Muscle layer of duodenum (tissue), 2 donors: Measurements from ENCODE around the gene UBE4A.
A peak's percentile ranks its signal among the peaks of the same experiment; 100 is the strongest.

Source experiments
- H3K27ac ChIP-seq: one replicate; pipeline ENCODE4 v1.7.0; 2013; ENCODE audit warnings: mild to moderate bottlenecking, low read length
- H3K27me3 ChIP-seq: one replicate; pipeline ENCODE4 v1.7.0; 2013; ENCODE audit warnings: low read depth, mild to moderate bottlenecking, control low read depth, low read length
- H3K36me3 ChIP-seq, 2 donors: one replicate each; pipeline ENCODE4 v1.7.0; 2013; ENCODE audit warnings: low read length in 2 of 2, control low read depth in 1 of 2, mild to moderate bottlenecking in 1 of 2; ENCODE audit not compliant: insufficient read depth in 2 of 2, control insufficient read depth in 1 of 2
- H3K4me1 ChIP-seq, 2 donors: one replicate each; pipeline ENCODE4 v1.7.0; 2013; ENCODE audit warnings: low read length in 2 of 2, mild to moderate bottlenecking in 2 of 2, control low read depth in 1 of 2, moderate library complexity in 1 of 2; ENCODE audit not compliant: insufficient read depth in 2 of 2, control insufficient read depth in 1 of 2
- H3K4me3 ChIP-seq, 2 donors: one replicate each; pipeline ENCODE4 v1.7.0; 2013; ENCODE audit warnings: low read length in 2 of 2, low read depth in 1 of 2, mild to moderate bottlenecking in 1 of 2
- H3K9me3 ChIP-seq, 2 donors: one replicate each; pipeline ENCODE4 v1.7.0; 2013; ENCODE audit warnings: low read length in 2 of 2, control low read depth in 1 of 2, mild to moderate bottlenecking in 1 of 2; ENCODE audit not compliant: control insufficient read depth in 1 of 2
- donor health status: healthy.

The UBE4A gene, protein sequence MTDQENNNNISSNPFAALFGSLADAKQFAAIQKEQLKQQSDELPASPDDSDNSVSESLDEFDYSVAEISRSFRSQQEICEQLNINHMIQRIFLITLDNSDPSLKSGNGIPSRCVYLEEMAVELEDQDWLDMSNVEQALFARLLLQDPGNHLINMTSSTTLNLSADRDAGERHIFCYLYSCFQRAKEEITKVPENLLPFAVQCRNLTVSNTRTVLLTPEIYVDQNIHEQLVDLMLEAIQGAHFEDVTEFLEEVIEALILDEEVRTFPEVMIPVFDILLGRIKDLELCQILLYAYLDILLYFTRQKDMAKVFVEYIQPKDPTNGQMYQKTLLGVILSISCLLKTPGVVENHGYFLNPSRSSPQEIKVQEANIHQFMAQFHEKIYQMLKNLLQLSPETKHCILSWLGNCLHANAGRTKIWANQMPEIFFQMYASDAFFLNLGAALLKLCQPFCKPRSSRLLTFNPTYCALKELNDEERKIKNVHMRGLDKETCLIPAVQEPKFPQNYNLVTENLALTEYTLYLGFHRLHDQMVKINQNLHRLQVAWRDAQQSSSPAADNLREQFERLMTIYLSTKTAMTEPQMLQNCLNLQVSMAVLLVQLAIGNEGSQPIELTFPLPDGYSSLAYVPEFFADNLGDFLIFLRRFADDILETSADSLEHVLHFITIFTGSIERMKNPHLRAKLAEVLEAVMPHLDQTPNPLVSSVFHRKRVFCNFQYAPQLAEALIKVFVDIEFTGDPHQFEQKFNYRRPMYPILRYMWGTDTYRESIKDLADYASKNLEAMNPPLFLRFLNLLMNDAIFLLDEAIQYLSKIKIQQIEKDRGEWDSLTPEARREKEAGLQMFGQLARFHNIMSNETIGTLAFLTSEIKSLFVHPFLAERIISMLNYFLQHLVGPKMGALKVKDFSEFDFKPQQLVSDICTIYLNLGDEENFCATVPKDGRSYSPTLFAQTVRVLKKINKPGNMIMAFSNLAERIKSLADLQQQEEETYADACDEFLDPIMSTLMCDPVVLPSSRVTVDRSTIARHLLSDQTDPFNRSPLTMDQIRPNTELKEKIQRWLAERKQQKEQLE

DNA sequence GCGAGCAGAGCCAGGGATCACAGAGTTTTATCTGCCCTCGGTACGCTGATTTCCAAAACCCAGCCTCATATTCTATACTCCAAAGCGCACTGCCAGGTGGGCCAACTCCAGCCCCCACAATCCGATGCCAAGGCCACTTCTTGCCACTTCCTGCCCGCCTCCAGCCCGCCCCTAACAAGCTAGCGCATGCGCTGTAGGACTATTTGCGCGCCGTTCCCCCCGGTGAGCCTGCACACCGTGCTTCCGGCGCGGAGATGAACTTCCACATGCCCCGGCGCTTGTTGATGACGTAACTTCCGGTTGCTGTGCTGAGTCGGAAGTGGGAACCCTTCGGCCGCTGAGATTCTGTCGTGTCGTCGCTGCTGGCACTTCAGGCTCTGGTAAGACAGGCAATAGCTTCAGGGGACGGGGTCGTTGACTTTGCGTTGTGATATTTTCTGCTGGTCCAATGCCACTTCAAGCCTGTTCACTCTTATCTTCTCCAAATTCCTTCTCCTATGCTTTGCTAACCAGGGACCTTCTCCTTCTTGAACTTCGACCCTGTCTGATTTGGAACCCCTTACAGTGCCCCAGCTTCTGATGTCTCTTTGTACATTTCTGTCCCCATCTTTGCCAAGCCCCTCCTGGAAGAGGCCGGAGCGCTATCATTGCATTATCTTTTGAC, at the start of gene UBE4A:
UBE4A (plus strand) TSS at position 306 of the 664 bp plus-strand sequence. CDS start 5,481 bp downstream, outside the sequence.
- H3K4me3 ChIP-seq, result peak within 1 kb of the TSS; percentile 99 to 100
- H3K4me1 ChIP-seq, result peaks cover 4 to 19% of the 10 kb centered on the region in 2 donors
- H3K9me3 ChIP-seq, result no peaks in the 10 kb centered on the region
- no peaks in the 10 kb centered on the region for H3K36me3 ChIP-seq
- peak within 1 kb of the TSS; percentile 92 for H3K27ac ChIP-seq
- H3K27me3 ChIP-seq, result no peaks in the 10 kb centered on the region

DNA sequence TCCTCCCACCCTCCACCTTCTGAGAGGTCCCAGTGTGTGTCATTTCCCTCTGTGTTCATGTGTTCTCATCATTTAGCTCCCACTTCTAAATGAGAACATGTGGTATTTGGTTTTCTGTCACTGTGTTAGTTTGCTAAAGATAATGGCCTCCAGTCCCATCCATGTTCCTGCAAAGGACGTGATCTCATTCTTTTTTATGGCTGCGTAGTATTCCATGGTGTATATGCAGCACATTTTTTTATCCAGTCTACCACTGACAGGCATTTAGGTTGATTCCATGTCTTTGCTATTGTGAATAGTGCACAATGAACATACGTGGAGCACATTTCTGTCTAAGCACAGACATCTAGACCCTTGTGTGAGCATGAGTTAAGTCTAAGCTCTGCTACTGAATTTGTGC, 49.1 kb upstream of the UBE4A start:
- Histone ChIP-seq H3K4me1 (peaks cover 0 to under 1% of the 10 kb centered on the region in 2 donors), H3K4me3 (no peak overlapping the region), H3K27ac (no peak overlapping the region), H3K27me3 (no peaks in the 10 kb centered on the region), H3K36me3 (no peaks in the 10 kb centered on the region), H3K9me3 (no peaks in the 10 kb centered on the region)

DNA sequence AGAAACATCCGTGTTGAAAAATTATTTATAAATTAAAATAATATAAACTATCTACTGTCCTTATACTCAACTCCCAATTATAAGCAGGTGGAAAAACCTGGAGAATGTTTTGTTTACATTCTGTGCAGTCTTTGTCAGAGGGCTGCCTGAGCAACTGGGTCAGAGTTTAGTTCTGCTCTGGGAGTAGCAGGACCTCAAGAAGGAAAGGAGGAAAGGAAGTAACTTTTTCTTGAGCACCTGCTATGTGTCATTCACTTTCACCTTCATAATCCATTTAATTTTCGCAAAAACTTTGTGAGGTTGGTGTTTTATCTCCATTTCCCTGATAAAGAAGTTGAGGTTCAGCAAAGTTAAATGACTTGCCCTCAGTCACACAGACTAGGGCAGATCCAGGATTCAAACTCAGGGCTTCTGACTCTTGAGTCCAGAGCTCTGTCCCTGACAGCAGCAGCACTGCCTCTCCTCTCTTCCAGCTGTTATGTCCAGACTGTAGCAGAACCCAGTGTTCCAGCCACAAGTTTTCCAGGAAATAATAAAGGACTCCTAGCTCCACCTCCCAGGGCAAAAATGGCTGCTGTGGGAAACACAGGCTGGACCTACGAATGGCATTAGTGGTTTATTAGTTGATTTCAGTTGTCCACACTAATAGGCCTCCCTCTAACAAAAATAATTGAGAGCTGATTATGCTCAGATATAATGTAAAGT, 48.5 kb upstream of the UBE4A start:
- no peaks in the 10 kb centered on the region for H3K36me3 ChIP-seq
- H3K4me3 ChIP-seq, result no peak overlapping the region
- H3K4me1 ChIP-seq, result peaks cover 6% of the 10 kb centered on the region in 2 donors
- H3K27me3 ChIP-seq, result no peaks in the 10 kb centered on the region
- H3K9me3 ChIP-seq, result no peaks in the 10 kb centered on the region
- H3K27ac ChIP-seq, result no peak overlapping the region

DNA sequence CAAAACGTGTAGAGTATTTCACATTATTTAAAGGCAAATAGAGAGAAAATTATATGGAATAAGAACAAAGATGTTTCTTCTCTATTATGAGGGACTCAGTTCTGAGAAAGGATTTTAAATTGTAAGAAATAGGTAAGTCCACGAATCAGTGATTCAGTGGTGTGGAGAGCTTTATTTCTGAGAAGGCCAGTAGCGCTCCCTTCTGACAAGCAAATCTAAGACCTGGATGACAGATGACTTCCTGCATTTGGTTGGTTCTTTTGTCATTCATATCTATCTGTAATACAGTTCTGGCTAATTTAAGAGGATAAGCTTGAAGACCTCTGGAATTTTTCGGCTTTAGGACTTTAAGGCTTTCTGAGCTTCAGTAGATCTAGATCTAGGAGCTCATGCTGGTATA, 47.9 kb upstream of the UBE4A start:
- H3K9me3 ChIP-seq, result no peaks in the 10 kb centered on the region
- H3K36me3 ChIP-seq, result no peaks in the 10 kb centered on the region
- H3K27ac ChIP-seq, result no peak overlapping the region
- H3K27me3 ChIP-seq, result no peaks in the 10 kb centered on the region
- peaks cover 9 to 12% of the 10 kb centered on the region in 2 donors for H3K4me1 ChIP-seq
- no peak overlapping the region for H3K4me3 ChIP-seq

DNA sequence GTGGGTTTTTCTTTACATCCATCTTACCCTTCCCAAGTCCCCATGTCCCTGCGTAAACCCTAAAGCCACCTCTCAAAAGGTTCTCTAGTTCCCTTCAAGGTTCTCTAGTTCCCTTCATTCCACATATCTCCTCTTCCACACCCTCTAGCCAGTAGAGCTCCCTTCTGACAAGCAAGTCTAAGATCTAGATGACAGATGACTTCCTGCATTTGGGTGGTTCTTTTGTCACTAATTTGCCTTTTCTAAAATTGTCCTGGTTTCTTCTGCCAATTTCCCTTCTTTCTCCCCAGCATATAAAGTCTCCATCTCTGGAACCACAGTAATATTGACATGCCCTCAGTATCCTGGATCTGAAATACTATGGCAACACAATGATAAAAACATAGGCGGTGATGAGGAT, 47.1 kb upstream of the UBE4A start:
- Histone ChIP-seq H3K9me3 (no peaks in the 10 kb centered on the region), H3K27ac (no peak overlapping the region), H3K4me1 (peaks cover 12 to 17% of the 10 kb centered on the region in 2 donors), H3K4me3 (no peak overlapping the region), H3K27me3 (no peaks in the 10 kb centered on the region), H3K36me3 (no peaks in the 10 kb centered on the region)

DNA sequence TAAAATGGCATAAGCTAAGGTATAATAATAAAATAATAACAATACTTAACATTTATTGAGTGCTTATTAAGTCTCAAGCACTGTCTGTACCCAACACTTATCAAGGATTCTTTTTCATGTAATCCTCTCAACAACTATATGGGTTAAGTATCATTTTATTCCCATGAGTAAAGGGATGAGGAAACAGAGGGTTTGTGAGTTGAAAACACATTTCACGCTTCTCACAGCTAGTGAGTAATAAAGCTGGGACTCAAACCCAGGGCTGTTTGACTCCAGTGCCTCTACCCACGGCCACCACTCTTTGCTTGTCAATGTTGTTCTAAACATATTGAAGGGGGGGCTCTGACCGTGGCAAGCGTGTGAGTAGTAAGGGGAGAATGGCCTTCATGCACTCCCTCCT, 46.2 kb upstream of the UBE4A start:
- no peaks in the 10 kb centered on the region for H3K27me3 ChIP-seq

DNA sequence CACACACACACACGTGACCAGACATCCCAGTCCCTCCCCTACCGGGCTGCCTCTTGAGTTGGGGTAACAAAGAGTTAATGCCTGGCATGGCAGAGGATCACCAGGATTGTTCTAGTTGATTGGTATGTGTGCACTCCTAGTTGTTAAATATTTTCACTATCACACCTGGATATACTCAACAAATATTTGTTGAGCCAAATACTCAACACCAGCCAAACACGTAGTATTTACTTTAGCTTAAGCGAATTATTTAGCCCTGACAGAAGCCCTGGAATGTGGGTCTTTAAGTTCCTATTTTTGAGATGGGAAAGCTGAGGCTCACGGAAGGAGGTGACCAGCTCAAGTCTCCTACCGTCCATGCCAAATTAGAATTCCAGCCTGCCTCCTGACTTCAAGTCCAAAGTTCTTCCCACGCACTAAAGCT, 44.4 kb upstream of the UBE4A start:
- Histone ChIP-seq H3K9me3 (no peaks in the 10 kb centered on the region), H3K36me3 (no peaks in the 10 kb centered on the region), H3K27me3 (no peaks in the 10 kb centered on the region), H3K4me1 (peaks cover 12 to 17% of the 10 kb centered on the region in 2 donors), H3K4me3 (no peak overlapping the region), H3K27ac (no peak overlapping the region)

More for the DNA sequence above, 46.2 kb upstream of the UBE4A start:
- no peak overlapping the region for H3K4me3 ChIP-seq
- peaks cover 12 to 17% of the 10 kb centered on the region in 2 donors for H3K4me1 ChIP-seq
- no peaks in the 10 kb centered on the region for H3K36me3 ChIP-seq
- H3K27ac ChIP-seq, result no peak overlapping the region
- no peaks in the 10 kb centered on the region for H3K9me3 ChIP-seq

DNA sequence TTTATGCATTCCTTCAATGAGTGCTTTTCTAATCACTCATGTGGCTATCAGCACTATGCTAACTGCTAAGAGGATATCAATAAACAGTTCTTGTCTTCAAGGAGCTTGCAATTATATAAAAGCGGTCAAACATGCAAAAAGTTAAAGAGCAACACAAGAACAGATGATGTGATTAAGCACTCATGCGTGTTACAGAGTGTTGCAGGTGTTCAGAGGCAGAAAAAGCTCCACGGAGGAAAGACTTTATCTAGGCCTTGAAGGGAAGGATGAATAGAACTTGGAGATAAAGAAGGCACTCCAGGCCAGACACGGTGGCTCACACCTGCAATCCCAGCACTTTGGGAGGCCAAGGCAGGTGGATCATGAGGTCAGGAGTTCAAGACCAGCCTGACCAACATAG, 41.3 kb upstream of the UBE4A start:
- no peak overlapping the region for H3K4me3 ChIP-seq
- peaks cover 12 to 17% of the 10 kb centered on the region in 2 donors for H3K4me1 ChIP-seq
- H3K36me3 ChIP-seq, result no peaks in the 10 kb centered on the region
- no peaks in the 10 kb centered on the region for H3K27me3 ChIP-seq
- H3K27ac ChIP-seq, result no peak overlapping the region
- no peaks in the 10 kb centered on the region for H3K9me3 ChIP-seq

DNA sequence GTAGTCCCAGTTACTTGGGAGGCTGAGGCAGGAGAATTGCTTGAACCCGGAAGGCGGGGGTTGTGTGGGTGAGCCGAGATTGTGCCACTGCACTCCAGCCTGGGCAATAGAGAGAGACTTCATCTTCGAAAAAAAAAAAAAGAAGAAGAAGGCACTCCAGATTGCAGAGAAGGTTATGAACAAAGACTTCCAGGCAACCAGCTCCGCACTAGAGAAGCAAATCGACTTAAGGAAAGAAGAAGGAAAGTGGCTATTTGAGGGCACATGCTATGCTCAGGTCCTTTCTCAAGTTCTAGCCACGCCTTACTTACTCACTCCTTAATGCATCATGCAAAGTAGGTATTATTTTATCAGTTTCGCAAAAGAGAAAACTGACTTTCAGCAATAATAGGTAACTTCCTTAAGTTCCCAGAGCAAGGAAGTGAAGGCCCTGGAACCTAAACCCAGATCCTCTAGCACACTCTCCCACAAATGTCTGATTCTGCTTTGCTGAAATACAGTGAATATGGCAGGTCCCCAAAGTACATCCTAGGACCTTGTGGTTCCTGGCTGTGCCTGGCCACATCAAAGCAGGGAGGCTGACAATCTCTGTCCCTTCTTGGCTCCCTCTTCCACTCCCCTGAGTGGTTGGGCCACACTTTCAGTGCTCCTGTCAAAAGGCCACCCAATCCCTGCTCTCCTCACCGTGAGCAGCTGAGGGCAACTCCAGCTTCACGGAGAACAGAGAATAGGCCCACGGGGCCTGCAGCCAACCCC, 40.6 kb upstream of the UBE4A start:
- Histone ChIP-seq H3K4me3 (no peak overlapping the region), H3K27me3 (no peaks in the 10 kb centered on the region), H3K27ac (no peak overlapping the region), H3K4me1 (peaks cover 12 to 17% of the 10 kb centered on the region in 2 donors), H3K36me3 (no peaks in the 10 kb centered on the region), H3K9me3 (no peaks in the 10 kb centered on the region)

DNA sequence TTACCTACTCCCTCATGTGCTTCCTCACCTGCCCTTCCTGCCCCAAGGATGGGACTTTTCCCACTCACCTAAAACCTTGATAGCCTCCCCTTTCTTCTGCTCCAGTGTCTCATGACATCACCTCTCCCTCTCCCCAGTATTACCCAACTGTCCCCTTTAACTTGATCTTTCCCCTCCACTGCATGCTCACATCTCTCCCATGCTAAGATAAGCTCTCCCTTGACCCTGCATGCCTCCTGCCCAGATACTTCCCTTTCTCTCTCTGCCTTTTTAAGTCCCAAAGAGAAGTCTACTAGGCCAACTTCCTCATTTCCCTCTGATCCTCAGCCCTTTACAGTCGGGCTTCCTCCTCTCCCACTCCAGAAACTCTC, 40.1 kb upstream of the UBE4A start:
- H3K27me3 ChIP-seq, result no peaks in the 10 kb centered on the region
- no peak overlapping the region for H3K27ac ChIP-seq

More for the DNA sequence above, 40.1 kb upstream of the UBE4A start:
- peaks cover 12 to 17% of the 10 kb centered on the region in 2 donors for H3K4me1 ChIP-seq
- no peak overlapping the region for H3K4me3 ChIP-seq
- H3K9me3 ChIP-seq, result no peaks in the 10 kb centered on the region
- H3K36me3 ChIP-seq, result no peaks in the 10 kb centered on the region
